Cerebellar cortex (tissue), 1 donor: ENCODE data around the gene FAM107B.
A peak's percentile ranks its signal among the peaks of the same experiment; 100 is the strongest.
"Not testable (repeated sequence)": the region's sequence is repeated elsewhere in the genome, so short reads cannot be mapped to it uniquely, and the experiment has no call there.

Experiments
- DNase-seq: peaks from one replicate; pipeline ENCODE4 v3.0.0-alpha.2; 2015; ENCODE audit warnings: low spot score

FAM107B gene

DNA sequence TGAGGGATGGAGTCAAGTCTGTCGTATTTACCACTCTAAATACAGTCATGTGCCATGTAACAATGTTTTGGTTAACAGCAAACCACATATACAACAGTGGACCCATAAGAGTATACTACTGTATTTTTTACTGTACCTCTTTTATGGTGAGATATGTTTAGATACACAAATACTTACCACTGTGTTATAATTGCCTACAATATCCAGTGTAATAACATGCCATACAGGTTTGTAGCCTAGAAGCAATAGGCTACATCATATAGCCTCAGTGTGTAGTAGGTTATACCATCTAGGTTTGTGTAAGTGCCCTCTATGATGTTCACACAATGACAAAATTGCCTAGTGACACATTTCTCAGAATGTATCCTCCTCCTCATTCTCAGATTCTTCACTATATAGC lies 110.4 kb downstream of the FAM107B start:
- DNase-seq, result no peak

- DNase-seq, result no peak
Measured at GRCh38 chr10:14661818-14662217, 112.9 kb downstream of the FAM107B start.

GRCh38 chr10:14660831-14661230 lies 113.9 kb downstream of the FAM107B start:
- no peak for DNase-seq

- no peak for DNase-seq
Measured at GRCh38 chr10:14659626-14660196, 115.0 kb downstream of the FAM107B start.

GRCh38 chr10:14659137-14659536 lies 115.6 kb downstream of the FAM107B start:
- not testable (repeated sequence) for DNase-seq

- no peak for DNase-seq
Measured at GRCh38 chr10:14658331-14659127, 116.2 kb downstream of the FAM107B start.

DNA sequence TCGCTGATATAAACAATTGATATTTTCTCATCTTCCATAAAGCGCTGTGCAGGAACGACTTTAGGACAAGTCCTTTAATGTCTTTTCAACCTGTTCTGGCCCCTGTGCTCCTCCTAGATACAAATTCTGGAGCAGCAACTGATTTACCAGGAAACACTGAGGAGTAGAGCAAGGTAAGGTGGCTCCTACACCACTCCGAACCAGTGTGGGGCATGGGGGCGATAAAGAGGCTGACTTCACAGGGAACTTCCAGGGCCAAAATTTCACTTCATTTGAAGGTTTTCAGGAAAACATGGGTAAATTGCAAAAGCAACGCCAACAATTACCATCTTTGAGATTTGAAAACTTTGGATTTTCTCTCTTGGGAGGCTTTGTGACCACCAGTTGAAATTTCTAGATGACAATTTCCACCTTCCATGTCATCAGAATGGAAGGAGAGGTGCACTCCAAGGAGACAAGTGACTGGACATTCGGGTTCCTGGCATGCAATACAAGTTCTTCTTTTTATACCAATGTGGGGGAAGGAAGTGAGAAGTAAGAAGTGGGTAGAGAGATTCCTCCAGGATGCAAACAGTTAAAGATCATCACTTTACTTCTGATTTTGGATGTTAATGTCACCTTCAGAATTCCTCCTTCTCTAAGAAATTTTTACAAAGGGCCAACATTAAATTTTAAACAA lies 118.5 kb downstream of the FAM107B start:
- no peak for DNase-seq

GRCh38 chr10:14654821-14655382 lies 119.8 kb downstream of the FAM107B start:
- DNase-seq, result no peak

- no peak for DNase-seq
Measured at GRCh38 chr10:14653271-14654161, 121.2 kb downstream of the FAM107B start.

DNA sequence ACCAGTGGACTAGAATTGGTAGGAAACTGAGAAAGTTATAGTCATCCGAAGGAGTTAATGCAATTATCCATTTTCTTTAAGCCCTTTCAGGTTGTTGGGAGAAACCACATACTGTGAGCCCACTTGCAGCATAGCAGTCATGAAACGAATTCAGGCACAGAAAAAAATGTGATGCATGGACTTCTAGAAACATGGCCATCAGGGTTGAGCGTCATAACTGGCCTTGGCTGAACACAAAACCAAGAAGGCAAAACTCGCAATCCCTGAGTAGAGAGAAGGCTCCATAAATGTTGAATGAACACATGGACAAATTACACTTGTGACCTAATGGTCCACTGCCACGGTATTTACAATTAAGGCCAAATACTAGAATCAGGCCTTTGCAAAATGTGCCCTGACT lies 121.9 kb downstream of the FAM107B start:
- DNase-seq, result no peak

- DNase-seq, result no peak
Measured at GRCh38 chr10:14652067-14652466, 122.6 kb downstream of the FAM107B start.

GRCh38 chr10:14649739-14650138 lies 125.0 kb downstream of the FAM107B start:
- DNase-seq, result no peak

DNA sequence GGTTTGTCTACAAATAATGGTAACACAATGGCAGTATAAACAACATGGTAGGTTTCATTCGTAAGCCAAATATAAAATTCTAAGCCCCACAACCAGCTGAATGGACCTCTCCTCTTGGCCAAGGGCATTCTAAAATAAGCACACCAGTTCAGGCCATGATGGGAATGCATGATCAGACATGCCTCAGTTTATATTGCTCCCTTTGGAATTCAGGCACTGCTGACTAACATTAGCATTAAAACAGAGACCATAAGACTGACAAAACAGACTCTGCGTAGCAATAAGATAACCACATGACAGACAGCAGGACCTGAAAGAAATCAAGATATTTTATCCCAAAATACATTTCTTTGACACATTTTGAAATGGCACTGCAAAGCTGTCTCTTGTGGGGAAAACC lies 125.8 kb downstream of the FAM107B start:
- no peak for DNase-seq

DNA sequence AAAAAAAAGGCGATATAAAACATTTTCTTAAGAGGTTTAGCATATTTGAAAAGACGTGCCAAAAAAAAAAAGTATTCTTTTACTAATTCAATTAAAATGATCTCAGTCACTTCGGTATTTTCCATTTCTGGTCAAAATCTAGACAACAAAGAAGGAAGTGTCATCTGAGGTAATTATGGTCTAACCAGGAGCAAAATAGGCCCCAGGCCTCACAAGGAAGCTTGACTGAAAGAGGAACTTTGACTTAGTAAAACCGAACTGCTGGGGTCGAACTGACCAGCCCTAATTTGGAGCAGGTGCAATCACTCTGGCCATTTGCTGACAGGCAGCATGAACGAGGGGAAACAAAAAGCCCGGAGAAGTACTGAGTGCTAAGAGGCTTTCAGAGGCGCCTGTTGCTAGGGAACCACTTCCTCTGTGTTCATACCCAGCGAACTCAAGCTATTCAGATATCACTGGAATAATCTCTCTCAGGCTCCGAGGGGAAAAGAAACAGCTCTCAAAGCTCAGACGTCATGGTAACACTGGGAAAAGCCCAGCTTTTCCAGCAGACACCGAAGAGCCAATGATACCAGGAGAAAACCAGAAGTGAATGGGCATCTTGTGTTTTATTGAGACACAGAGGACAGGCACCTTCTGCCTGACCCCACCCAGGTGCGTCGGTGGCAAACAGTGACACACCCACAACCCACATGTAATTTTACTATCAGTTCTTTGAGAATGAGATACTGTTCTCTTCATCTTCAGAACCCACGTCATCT lies 126.5 kb downstream of the FAM107B start:
- peak; percentile 29 for DNase-seq

GRCh38 chr10:14645239-14645960 lies 129.3 kb downstream of the FAM107B start:
- DNase-seq, result no peak

- DNase-seq, result no peak
Measured at GRCh38 chr10:14639637-14640036, 135.1 kb downstream of the FAM107B start.

GRCh38 chr10:14635043-14635710 lies 139.5 kb downstream of the FAM107B start:
- no peak for DNase-seq

GRCh38 chr10:14634572-14634971 lies 140.1 kb downstream of the FAM107B start:
- not testable (repeated sequence) for DNase-seq

- DNase-seq, result no peak
Measured at GRCh38 chr10:14625765-14626525, 148.8 kb downstream of the FAM107B start.
